MV-4-11 (cell line): Measurements from ENCODE around the gene BPIFB6.
"Not testable (repeated sequence)": the region's sequence is repeated elsewhere in the genome, so short reads cannot be mapped to it uniquely, and the experiment has no call there.

ENCODE experiments used
- DNase-seq: peaks from one replicate; lab custom pipeline; 2025; lab: John Stamatoyannopoulos, UW

BPIFB6 gene

DNA sequence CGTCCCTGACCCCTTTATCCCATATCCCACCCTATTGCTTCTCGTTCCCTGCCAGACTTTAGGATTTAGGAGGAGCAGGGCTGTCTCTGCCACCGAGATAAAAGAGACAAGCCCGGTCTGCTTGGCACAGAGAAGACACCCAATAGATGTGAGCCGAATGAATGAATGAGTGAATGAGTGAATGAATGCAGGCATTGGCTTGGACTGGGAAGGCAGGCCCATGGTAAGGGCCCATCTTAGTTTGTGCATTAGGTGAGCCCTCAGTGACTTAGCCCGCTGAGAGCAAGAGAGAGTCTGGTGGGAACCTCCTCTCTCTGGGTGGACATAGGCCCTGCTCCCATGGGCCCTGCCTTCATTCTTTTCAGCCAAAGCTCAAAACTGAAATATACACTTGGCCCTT is 879 bp upstream of the BPIFB6 start:
- no peak for DNase-seq

DNA sequence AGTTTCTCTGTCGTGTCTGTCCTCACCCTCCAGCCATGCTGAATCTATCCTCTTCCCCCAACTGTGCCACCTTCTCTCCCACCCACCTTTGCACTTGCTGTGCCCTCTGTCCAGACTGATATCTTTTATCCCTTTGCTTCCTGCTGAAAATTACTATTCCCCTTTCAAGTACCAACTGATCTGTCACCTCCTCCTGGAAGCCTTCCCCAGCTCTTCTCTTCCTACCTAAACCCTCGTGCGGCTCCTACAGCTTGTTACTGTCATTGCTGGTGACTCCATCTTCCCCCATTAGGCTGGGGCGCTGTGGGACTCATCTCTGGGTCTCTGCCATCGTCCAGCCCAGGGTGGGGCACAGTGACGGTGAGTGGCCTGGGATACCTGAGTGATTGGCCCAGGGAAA is 1.1 kb downstream of the BPIFB6 start:
- DNase-seq = no peak

DNA sequence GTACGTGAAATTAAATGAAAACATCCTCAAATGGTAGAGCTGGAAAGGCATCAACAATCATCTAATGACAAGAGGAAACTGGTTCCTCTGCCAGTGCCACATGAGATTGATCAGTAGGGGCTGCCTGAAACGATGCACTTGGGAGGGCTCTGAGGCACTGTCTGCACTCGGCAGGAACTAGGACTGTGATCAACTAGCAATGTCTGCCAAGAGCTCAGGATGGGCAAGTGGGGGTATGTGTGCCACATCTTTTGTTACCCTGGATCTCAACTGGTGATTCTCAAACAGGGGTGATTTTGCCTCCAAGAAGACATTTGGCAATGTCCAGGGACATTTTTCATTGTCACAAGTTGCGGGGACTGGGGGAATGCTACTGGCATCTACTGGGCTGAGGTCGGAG is 1.9 kb downstream of the BPIFB6 start:
- DNase-seq = no peak

DNA sequence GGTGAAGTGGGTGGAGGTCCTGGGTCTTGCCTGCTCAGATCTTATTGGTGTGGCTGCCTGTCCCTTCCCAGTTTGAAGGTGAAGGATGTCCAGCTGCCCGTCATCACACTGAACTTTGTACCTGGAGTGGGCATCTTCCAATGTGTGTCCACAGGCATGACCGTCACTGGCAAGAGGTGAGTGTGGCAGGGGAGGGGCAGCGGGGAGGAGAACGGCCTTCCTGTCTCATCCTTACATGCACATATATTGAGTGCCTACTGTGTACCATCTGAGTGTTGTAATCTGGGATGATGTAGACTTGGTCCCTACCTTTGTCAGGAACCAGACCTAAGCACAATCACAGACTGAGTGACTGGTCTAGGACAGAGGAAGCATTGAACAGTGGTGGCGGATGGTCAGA is 2.7 kb downstream of the BPIFB6 start:
- DNase-seq = no peak

DNA sequence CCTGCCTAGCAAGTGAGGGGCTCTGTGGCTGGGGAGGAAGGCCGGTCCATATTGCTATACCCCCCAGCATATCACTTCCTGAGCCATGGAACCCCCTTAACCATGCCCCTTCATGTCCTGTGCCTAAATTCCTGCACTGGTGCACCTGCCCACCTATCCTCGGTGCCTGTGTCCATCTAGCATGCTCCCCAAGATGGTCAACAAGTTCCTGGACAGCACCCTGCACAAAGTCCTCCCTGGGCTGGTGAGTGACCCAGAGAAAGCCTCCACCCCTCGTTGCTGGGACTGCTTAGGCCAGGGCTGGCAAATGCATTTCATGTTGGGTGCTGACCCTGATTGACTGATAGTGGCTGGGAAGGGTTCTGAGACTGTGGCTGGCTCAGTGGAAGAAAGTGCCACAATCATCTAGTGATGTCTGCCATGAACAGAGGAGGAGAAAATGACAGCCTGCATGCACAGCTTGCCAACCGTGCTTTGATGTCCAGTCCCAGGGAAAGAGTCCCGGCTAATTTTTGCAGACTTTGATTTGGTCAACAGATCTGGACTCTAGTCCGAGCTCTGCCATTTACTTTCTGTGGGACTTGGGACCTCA is 3.5 kb downstream of the BPIFB6 start:
- DNase-seq = no peak

DNA sequence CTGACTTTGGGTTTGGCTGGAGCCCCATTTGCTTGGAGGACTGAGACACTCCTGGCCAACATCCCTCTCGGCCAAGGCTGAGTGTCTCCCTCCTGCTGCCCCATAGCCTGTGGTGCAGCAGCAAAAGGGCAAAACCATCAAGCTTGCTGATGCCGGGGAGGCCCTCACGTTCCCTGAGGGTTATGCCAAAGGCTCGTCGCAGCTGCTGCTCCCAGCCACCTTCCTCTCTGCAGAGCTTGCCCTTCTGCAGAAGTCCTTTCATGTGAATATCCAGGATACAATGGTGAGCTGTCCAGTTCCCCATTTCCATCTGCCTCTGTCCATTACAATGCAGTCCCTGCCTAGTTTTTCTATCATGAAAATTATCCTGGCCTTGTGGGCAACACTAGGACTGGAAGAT is 6.0 kb downstream of the BPIFB6 start:
- no peak for DNase-seq

DNA sequence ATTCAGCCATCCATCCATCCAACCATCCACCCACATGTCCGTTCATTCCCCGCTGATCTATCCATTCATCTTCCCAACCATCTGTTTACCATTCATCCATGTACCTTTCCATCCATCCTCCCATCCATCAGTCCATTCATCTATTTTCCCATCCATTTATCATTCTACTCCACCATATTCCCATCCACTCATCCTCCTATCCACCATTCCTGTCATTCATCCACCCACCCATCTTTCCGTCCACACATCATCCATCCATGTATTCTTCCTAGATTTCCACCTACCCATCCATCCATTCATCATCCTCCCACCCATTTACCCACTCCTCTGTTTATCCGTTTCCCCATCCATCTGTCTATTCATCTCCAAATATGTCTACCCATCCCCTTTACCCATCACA is 6.8 kb downstream of the BPIFB6 start:
- DNase-seq = no peak

DNA sequence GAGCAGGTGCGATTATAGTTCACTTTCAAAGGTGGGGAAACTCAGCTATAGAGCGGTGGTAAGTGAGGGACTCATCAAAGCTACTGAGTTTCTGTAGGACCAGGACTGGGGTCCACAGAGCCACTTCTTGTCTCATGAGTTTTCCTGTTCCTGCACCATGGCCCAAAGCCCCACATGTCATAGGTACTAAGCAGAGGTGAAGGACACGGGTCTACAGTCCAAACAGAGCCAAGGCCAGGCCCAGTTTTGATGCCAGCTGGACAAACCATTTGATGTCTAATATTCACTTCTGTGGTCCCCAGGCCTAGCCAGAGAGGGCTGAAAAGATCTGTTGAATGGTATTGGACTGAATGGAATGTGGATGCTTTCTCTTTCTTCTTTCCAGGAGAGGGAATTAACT is 11.0 kb downstream of the BPIFB6 start:
- no peak for DNase-seq

DNA sequence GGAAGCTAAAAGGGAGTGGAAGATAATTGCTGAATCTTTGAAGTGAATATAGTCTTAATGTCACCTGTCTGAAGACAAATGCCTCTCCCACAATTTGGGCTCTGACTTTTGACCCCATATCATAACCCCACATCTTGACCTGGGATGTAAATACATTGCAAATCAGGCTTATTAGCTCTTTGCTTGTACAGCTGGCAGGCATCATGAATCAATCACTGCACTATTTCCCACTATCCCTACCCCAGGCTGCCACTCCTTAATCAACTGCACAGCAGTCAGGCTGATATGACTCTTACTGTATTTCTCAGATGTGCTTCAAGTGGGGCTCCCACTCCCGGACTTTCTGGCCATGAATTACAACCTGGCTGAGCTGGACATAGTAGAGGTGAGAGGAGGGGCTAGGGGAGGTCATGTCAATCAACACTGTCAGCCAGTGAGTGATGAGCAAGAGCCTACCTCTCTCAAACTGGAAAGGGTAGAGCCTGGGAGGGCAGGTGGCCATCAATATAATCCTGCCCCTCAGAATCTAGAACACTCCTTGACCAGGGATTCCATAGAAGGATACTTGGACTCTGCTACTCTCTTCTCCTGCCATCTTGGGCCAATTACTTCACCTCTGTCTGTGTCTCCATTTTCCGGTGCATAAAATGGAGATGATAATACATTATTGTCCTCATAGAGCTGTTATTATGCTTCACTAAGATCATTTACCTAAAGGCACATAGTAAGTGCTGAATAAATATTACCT is 11.7 kb downstream of the BPIFB6 start:
- no peak for DNase-seq

DNA sequence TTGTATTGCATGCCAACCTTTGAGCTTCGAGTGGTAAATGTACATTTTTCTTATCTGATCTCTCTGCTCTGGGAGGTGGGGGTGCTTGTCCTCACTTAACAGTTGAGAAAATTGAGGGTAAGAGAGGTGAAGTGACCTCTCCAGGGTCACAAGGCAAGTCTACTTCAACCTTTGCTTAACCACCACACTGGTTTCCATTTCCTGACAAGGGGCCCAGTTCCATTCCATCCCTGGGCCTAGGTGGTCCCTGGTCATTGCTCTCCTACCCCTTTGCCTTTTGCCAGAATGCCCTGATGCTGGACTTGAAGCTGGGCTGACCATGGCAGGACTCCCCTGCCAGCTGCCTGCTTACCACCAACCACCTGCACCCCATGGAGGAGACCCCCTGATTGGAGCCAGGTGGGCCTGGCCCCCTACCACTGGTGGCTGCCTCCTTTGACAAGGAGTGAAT is 12.3 kb downstream of the BPIFB6 start:
- no peak for DNase-seq

DNA sequence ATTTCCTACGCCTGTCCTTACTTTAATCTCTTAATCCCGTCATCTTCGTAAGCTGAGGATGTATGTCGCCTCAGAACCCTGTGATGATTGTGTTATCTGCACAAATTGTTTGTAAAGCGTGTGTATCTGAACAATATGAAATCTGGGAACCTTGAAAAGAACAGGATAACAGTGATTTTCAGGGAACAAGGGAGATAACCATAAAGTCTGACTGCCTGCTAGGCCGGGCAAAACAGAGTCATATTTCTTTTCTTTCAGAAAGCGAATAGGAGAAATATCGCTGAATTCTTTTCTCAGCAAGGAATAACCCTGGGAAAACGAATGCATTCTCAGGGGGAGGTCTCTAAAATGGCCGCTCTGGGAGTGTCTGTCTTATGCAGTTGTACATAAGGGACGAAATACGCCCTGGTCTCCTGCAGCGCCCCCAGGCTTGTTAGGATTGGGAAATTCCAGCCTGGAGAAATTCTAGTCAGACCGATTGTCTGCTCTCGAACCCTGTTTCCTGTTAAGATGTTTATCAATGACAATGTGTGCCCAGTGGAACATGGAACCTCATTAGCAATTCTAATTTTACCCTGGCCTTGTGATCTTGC is 13.8 kb downstream of the BPIFB6 start:
- DNase-seq = not testable (repeated sequence)

DNA sequence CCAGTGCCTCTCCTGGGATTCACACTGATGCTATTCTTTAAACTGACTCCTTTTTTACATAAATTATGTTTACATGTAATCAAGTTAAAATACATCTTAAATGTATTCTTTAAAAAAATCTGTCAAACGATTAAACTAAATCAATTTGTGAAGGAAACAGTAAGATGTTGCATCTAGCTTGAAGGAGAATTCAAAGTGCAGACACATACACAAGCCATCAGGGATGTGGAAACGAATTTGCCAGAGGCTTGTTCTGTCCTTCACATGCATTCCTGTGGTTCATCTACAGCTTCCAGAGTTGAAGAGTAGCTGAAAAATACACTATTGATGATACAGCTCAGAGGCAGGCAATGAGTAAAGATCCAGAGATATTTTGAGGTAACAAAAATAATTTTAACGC is 15.0 kb downstream of the BPIFB6 start:
- DNase-seq = no peak

DNA sequence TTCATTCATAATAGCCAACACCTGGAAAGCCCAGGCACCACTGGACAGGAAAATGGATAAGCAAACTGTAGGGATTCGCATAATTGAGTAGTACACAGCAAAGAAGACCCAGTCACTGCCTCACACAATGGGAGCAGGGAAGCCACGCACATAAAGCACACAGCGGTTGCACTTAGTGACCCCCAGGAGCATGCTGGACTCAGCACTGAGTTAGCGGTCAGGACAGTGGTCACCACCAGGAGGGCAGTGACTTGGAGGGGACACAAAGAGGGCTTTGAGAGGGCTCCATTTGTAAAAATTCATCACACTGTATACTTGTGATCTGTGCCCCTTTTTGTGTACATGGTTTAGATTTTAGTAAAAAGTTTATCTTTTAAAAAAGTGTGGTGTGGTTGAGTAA is 19.9 kb downstream of the BPIFB6 start:
- DNase-seq = no peak

DNA sequence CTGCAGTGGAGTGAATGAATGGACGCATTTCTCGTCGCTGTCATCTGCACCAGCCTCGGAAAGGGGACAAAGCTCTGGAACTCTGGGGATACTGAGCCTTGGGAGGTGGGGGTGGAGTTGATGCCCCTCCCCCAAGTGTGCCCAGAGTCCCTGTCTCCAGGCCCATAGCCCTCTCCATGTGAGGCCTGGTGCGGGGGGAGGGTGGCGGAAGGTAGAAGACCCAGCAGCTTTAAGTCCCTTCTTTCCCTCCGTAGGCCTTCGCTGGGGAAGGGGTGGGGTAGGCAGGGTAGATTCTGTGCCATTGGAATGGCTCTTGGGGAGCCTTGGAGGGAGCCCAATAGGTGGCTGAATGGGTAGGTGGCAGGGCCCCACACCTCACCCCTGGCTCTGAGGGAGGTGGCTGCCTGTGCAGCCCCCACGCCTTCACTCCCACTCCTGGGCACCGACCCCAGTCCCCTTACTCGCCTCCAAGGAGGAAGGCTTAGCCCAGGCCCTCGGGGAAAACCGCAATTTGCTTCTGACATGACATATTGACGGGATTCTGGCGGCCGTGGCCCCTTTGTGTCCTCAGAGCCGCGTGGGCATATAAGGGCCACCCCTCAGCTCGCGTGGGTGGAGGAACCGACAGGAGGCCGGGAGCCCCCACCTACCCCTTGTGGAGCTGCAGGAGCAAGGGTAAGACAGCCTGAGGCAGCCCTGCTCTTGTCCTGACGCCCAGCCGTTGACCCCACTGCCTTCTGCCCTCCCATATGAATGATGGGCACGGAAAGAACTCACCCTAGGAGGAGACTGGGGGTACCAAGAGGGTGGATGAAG is 22.1 kb downstream of the BPIFB6 start, which contains the start of gene BPIFB3:
TSS of gene BPIFB3 (plus strand) at position 613 of the 816 bp plus-strand sequence. CDS start 1,533 bp downstream, outside the sequence.
- DNase-seq = no peak

DNA sequence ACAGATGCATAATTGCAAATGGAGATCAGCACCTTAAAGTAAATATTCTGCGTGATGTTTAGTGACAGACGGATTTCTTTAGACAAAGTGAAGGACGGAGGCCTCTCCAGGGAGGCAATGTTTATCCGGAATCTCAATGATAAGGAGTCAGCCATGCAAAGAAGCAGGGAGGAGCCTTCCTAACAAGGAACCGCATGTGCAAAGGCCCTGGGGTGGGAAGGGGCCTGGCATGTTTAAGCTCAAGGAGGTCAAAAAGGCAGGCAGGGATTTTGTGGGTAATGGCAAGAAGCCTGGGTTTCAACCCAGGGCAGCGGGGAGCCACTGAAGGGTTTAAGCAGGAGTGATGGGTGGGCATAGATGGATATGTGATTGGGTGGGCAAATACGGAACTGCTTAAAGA is 22.9 kb downstream of the BPIFB6 start:
- DNase-seq = no peak

DNA sequence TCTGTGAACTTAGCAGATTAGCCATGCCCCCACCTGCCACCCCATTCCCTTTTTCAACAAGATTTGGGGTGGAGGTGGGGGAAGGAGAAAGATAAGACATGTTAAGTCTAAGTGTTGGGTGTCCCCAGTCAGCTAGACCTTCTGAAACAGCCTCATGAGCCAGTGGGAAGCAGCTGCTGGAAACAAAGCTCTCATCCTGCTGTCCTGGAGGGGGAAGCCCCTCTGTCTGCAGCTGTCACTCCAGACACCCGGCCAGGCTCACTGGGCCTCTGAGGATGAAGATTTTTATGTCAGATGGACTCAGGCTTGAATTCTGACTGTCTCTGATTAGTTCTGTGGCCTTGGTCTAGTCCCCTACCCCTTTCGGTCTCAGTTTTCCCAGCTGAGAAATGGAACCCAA is 23.3 kb downstream of the BPIFB6 start:
- DNase-seq = no peak

DNA sequence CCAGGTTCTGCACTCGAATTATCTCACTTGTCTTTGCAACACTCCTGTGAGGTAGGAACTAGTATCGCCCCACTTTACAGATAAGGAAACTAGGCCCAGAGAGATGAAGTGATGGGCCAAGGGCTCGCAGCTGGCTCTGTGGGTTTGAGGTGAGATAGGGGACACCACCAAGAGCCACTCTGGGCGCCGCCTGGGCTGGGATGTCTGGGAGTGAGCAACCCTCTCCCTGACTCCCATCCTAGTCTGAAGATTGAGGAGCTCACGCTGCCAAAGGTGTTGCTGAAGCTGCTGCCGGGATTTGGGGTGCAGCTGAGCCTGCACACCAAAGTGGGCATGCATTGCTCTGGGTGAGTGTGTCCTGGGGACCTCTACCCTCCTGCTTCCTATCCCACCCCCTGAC is 27.7 kb downstream of the BPIFB6 start:
- DNase-seq = no peak

DNA sequence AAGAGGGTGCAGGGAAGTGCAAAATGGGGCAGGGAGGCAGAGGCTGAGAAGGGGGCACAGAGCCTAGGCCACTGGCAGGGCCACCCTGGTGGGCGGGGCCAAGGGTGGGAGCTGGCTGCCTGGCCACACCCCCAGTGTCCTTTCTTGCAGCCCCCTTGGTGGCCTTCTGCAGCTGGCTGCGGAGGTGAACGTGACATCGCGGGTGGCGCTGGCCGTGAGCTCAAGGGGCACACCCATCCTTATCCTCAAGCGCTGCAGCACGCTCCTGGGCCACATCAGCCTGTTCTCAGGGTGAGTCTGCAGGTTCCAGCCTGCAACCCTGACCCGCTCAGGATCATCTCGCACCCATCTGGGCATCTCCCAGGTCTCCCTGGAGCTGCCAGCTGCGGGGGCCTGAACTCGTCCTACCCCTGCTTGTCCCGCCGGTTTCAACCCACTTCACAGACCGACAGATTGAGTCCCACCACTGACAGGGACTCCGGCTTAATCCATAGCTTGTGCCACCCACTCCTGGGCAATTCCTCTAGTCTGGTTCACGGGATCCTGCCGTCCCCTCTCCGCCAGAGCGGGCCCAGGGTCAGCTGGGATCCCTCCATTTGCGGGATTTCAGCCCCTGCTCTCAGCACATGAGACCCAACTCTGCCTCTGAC is 28.4 kb downstream of the BPIFB6 start:
- DNase-seq = no peak

DNA sequence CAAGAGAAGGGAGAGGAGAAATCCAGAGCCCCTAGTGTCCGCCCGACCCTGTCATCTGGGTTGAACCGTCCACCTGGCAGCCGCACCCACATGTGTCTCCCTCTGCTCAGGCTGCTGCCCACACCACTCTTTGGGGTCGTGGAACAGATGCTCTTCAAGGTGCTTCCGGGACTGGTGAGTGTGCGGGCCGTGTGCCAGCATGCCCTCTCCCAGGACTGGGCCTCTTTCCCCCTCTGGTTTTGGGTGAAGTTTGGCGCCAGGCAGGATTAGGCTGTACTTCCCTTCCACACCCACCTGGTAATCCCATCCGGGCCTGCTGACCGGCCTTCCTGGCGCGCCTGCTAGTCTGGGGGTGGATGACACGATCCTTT is 30.2 kb downstream of the BPIFB6 start:
- DNase-seq = no peak

DNA sequence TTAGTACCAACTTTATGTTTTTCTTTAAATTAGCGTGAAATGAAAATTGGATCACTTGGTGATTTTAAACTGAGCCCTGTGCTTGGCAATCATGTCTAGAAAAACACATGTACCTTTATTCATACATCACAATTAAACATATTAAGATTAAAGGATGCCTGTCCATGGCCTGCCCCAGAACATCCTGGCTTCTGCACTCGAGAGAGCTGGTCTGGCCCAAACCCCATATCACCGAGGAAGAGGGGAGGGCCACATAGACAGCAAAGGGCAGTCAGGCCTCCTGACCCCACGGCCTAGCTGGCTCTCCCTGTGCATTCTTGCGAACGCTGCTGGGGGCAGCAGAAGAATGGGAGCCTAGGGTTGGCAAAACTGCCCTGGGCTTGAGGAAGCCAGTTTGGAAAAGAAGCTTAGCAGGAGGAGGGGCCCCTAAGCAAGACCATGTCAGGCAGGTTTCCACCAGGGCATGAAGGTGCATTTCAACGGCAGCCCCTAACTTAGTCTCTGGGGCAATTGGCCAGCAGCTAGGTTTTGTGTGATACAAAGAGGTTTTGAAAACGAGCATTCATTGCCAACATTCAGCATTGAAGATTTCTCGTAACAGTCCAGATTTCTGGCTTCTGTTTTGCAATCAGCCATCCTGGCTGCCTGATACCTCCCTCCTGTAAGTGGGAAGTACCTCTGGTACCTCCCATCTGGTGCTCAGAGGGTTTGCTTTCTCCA is 30.8 kb downstream of the BPIFB6 start:
- no peak for DNase-seq

DNA sequence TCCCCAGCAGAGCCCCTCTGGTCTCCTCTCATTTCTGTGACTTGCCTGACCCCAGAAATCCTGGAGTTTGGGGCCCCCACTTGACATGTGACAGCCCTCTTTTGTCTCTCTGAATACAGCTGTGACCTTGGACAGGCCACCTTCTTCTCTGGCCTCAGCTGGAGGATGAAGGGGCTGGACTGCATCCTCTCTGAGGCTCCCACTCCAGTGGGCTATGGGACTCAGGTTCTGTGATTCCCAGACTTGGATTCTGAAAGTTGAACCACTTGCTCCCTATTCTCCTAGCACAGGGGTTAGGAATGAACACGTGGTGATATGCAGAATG is 31.3 kb downstream of the BPIFB6 start:
- DNase-seq = no peak

DNA sequence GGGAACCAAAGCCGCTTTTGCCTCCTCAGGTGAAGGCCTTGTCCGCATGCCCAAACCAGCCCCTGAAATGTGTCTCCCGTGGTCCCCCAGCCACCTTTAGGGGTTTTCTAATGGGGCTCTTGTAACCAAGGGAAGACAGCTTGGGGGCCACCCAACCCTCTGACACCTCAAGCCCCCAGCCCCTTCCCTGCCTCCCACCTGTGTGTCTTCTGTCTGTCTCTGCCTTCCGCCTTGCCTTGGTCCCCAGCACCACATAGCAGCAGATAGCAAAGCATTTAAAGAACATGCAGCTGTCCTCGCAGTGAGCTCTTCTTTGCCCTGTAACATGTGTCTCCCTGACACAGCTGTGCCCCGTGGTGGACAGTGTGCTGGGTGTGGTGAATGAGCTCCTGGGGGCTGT is 31.8 kb downstream of the BPIFB6 start:
- no peak for DNase-seq
